Measurements from ENCODE around the gene PTPRM.

Gene PTPRM

GRCh38 chr18:7629416-7629815 is 62.3 kb downstream of the PTPRM start:
- no peak for DNase-seq (ENCODE audit: low spot score)

- DNase-seq (ENCODE audit: low spot score): no peak
Observed at GRCh38 chr18:7630731-7631442, 63.8 kb downstream of the PTPRM start.

- no peak for DNase-seq (ENCODE audit: low spot score)
Observed at GRCh38 chr18:7632152-7633098, 65.3 kb downstream of the PTPRM start.

GRCh38 chr18:7633171-7633570 is 66.1 kb downstream of the PTPRM start:
- DNase-seq (ENCODE audit: low spot score): no peak

- DNase-seq (ENCODE audit: low spot score): no peak
Observed at GRCh38 chr18:7635948-7636347, 68.8 kb downstream of the PTPRM start.

GRCh38 chr18:7637269-7637668 is 70.2 kb downstream of the PTPRM start:
- no peak for DNase-seq (ENCODE audit: low spot score)

- DNase-seq (ENCODE audit: low spot score): no peak
Observed at GRCh38 chr18:7638321-7638720, 71.2 kb downstream of the PTPRM start.

GRCh38 chr18:7641813-7642212 is 74.7 kb downstream of the PTPRM start:
- no peak for DNase-seq (ENCODE audit: low spot score)

- no peak for DNase-seq (ENCODE audit: low spot score)
Observed at GRCh38 chr18:7642331-7642890, 75.3 kb downstream of the PTPRM start.

- no peak for DNase-seq (ENCODE audit: low spot score)
Observed at GRCh38 chr18:7645756-7646155, 78.6 kb downstream of the PTPRM start.

GRCh38 chr18:7646174-7646886 is 79.2 kb downstream of the PTPRM start:
- no peak for DNase-seq (ENCODE audit: low spot score)

GRCh38 chr18:7647500-7647899 is 80.4 kb downstream of the PTPRM start:
- no peak for DNase-seq (ENCODE audit: low spot score)

- no peak for DNase-seq (ENCODE audit: low spot score)
Observed at GRCh38 chr18:7657050-7657449, 89.9 kb downstream of the PTPRM start.

- DNase-seq (ENCODE audit: low spot score): no peak
Observed at GRCh38 chr18:7657937-7658336, 90.8 kb downstream of the PTPRM start.

GRCh38 chr18:7658701-7659100 is 91.6 kb downstream of the PTPRM start:
- DNase-seq (ENCODE audit: low spot score): no peak

GRCh38 chr18:7661207-7661606 is 94.1 kb downstream of the PTPRM start:
- DNase-seq (ENCODE audit: low spot score): no peak

- no peak for DNase-seq (ENCODE audit: low spot score)
Observed at GRCh38 chr18:7662866-7663265, 95.8 kb downstream of the PTPRM start.

- no peak for DNase-seq (ENCODE audit: low spot score)
Observed at GRCh38 chr18:7663366-7664312, 96.5 kb downstream of the PTPRM start.

- DNase-seq (ENCODE audit: low spot score): no peak
Observed at GRCh38 chr18:7666195-7666776, 99.2 kb downstream of the PTPRM start.

- no peak for DNase-seq (ENCODE audit: low spot score)
Observed at GRCh38 chr18:7668392-7668791, 101.3 kb downstream of the PTPRM start.

- no peak for DNase-seq (ENCODE audit: low spot score)
Observed at GRCh38 chr18:7669361-7669760, 102.2 kb downstream of the PTPRM start.
